Heart left ventricle (tissue), 16 donors: ENCODE measurements around the gene TMF1. TPM values are rescaled to one million over a fixed set of nuclear protein-coding genes. Genes with fewer than 3 reads are reported as not detected.
A peak's percentile ranks its signal among the peaks of the same experiment; 100 is the strongest.

ENCODE experiments used
- ATAC-seq, 4 donors: fragments of 200-7000 bp; cut with Tn5 transposase; one replicate each; pipeline ENCODE4 v1.9.1; 2020 to 2022; ENCODE audit warnings: moderate library complexity in 4 of 4, mild to moderate bottlenecking in 3 of 4, moderate number of reproducible peaks in 1 of 4
- DNase-seq, 5 donors: peaks; one replicate each; pipeline ENCODE4 v3.0.0-alpha.2; 2020
- H3K27ac ChIP-seq, 12 donors: fragments of 200-600 bp; sonication (generic) in 4 of 12; one replicate each; pipeline versions ENCODE4 v1.5.0 to v1.8.0; 2016 to 2022; ENCODE audit warnings: mild to moderate bottlenecking in 2 of 12
- H3K27me3 ChIP-seq, 9 donors: fragments of 200-600 bp; sonication (generic) in 2 of 9; one replicate each; pipeline versions ENCODE4 v1.5.1 to v1.8.0; 2016 to 2022; ENCODE audit warnings: mild to moderate bottlenecking in 3 of 9
- H3K36me3 ChIP-seq, 9 donors: fragments of 200-600 bp; sonication (generic) in 2 of 9; one replicate each; pipeline versions ENCODE4 v1.5.0 to v1.8.0; 2018 to 2022; ENCODE audit warnings: mild to moderate bottlenecking in 2 of 9
- H3K4me1 ChIP-seq, 12 donors: fragments of 200-600 bp; sonication (generic) in 4 of 12; one replicate each; pipeline versions ENCODE4 v1.5.0 to v1.8.0; 2016 to 2022; ENCODE audit warnings: mild to moderate bottlenecking in 3 of 12
- H3K4me3 ChIP-seq, 12 donors: fragments of 200-600 bp; sonication (generic) in 4 of 12; one replicate each; pipeline versions ENCODE4 v1.5.0 to v1.8.0; 2017 to 2022; ENCODE audit warnings: mild to moderate bottlenecking in 9 of 12, moderate library complexity in 4 of 12
- H3K9me3 ChIP-seq, 12 donors: fragments of 200-600 bp; sonication (generic) in 4 of 12; one replicate each; pipeline versions ENCODE4 v1.5.0 to v1.8.0; 2016 to 2022; ENCODE audit warnings: mild to moderate bottlenecking in 1 of 12
- POLR2A ChIP-seq, 2 donors: fragments of 450-650 bp; IDR thresholded peaks; one replicate each; pipeline ENCODE4 v1.6.1; 2017; ENCODE audit warnings: antibody characterized with exemption in 2 of 2, mild to moderate bottlenecking in 2 of 2, moderate library complexity in 2 of 2
- WGBS, 4 donors: extraction: QIAGEN DNeasy Blood & Tissue Kit in 2 of 4; methylation state at CpG; one replicate each; pipeline versions ENCODE4 v1.1.5 to v1.1.7; 2013 to 2018; 5-methylcytosine and 5-hydroxymethylcytosine counted together
- intact Hi-C, 10 donors: fragments of 100-400 bp; cut with DNase I; formaldehyde crosslinking; loops; one replicate each; pipeline versions ENCODE4 v1.11.1 to v1.14.2; 2022
- polyA plus RNA-seq, 2 donors: library from polyadenylated mRNA; stranded (reverse); fragments of 200-250 nt; gene quantifications; one replicate each; pipeline ENCODE4 v1.2.3, GENCODE V29; 2013
- total RNA-seq, 9 donors: library from RNA; depleted of rRNA in 2 of 9; stranded (reverse); fragments of >200 nt in 2 of 9; fragmentation: NEBNext Ultra II Directional in 3 of 9; extraction: Animal tissue kit (Norgen Biotek cat#: 25700) in 3 of 9; gene quantifications; one replicate each; pipeline versions ENCODE4 v1.1.0 to v1.2.4, GENCODE V29; 2016 to 2023
- TF ChIP-seq, protein P1 (sequence below), 12 donors: fragments of 200-600 bp; sonication (generic) in 4 of 12; IDR thresholded peaks; one replicate each; pipeline versions ENCODE4 v1.5.0 to v1.8.0; 2018 to 2022; ENCODE audit warnings: antibody characterized with exemption in 12 of 12, mild to moderate bottlenecking in 5 of 12
- donor health status: ischemic (EF 13 %, LVEDD 7.1; RV severe dilation, severe dysfunction).
- donor health status: healthy with polysubstance abuse.
- donor health status: DM: no; HTN: yes; CAD: no.
- donor health status: DM: no; HTN: no; CAD: no.
- donor health status: ischemic (EF 25% LVEDD 6.9; RV normal size, moderate dysfunction).
- donor health status: ischemic (EF 25% LVEDD 5.7; RV mildly dilated, moderate dysfunction).
- donor health status: healthy.
- donor health status: DM: yes; HTN: yes; CAD: no.
- donor health status: ischemic (EF 35%, LVEDD 5.7; RV mildly dilated, moderate dysfunction).
- donor health status: nonischemic (EF 11% LVEDD 7.7; RV severe dilation, severe dysfunction).
- donor health status: DM: yes; HTN: yes; CAD: no.
- donor health status: PGD.
- donor health status: ischemic (EF 29% LVEDD 5.4; RV normal size, mild dysfunction).
- donor health status: nonischemic (EF 23%, LVEDD 6.1; RV moderate dilation, normal function).

Gene TMF1
- total and polyA plus RNA-seq, 11 donors, result 4.0 to 23.4 (median 19.2) TPM

GRCh38 chr3:69079269-69080159 is 27.4 kb upstream of the TMF1 start:
- DNase-seq (peak in 2 of 5 donors; percentile 38 to 67), ATAC-seq (peak in 2 of 4 donors; percentile 57 to 60)
- peak overlapping the region; percentile 66 to 93 (median 84) for H3K4me3 ChIP-seq
- no peaks in the 10 kb centered on the region for H3K27me3 ChIP-seq
- no peaks in the 10 kb centered on the region for H3K9me3 ChIP-seq
- H3K36me3 ChIP-seq, result peaks cover 0 to 25% (median 19%) of the 10 kb centered on the region in 9 donors
- intact Hi-C loops, result loop anchor here in 2 of 10 donors (2.0 to 5.0 kb wide), 3 partner anchors 27 to 67 kb away; partner anchors contain the start of genes EOGT (in 1 of the 2), LMOD3 (in 1 of the 2) and TMF1 (in 1 of the 2)
- H3K4me1 ChIP-seq, result peaks cover 9 to 69% (median 51%) of the 10 kb centered on the region in 12 donors
- no peak for TF ChIP-seq POLR2A (IDR thresholded peaks at IDR 0.05)
- TF ChIP-seq, protein P1, sequence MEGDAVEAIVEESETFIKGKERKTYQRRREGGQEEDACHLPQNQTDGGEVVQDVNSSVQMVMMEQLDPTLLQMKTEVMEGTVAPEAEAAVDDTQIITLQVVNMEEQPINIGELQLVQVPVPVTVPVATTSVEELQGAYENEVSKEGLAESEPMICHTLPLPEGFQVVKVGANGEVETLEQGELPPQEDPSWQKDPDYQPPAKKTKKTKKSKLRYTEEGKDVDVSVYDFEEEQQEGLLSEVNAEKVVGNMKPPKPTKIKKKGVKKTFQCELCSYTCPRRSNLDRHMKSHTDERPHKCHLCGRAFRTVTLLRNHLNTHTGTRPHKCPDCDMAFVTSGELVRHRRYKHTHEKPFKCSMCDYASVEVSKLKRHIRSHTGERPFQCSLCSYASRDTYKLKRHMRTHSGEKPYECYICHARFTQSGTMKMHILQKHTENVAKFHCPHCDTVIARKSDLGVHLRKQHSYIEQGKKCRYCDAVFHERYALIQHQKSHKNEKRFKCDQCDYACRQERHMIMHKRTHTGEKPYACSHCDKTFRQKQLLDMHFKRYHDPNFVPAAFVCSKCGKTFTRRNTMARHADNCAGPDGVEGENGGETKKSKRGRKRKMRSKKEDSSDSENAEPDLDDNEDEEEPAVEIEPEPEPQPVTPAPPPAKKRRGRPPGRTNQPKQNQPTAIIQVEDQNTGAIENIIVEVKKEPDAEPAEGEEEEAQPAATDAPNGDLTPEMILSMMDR (IDR thresholded peaks at IDR 0.05), result no peak
- WGBS, 4 donors, result 2 to 5% (median 4%) methylated on average over 15 to 29 of the region's 29 CpGs
- H3K27ac ChIP-seq, result peak overlapping the region in 11 of 12 donors; percentile 81 to 99 (median 86)

GRCh38 chr3:69072928-69073327 is 20.8 kb upstream of the TMF1 start:
- Histone ChIP-seq H3K27me3 (no peaks in the 10 kb centered on the region), H3K4me3 (no peak overlapping the region), H3K36me3 (peaks cover 0 to 85% (median 68%) of the 10 kb centered on the region in 9 donors), H3K27ac (no peak overlapping the region), H3K4me1 (peaks cover 0 to 15% (median 6%) of the 10 kb centered on the region in 12 donors), H3K9me3 (no peaks in the 10 kb centered on the region)
- intact Hi-C loops, result no loop called here
- 88 to 94% (median 91%) methylated on average over 3 of the region's 3 CpGs for WGBS, 4 donors
- TF ChIP-seq, protein P1 (IDR thresholded peaks at IDR 0.05), result no peak
- TF ChIP-seq POLR2A (IDR thresholded peaks at IDR 0.05), result no peak
- DNase-seq (no peak), ATAC-seq (no peak)

DNA sequence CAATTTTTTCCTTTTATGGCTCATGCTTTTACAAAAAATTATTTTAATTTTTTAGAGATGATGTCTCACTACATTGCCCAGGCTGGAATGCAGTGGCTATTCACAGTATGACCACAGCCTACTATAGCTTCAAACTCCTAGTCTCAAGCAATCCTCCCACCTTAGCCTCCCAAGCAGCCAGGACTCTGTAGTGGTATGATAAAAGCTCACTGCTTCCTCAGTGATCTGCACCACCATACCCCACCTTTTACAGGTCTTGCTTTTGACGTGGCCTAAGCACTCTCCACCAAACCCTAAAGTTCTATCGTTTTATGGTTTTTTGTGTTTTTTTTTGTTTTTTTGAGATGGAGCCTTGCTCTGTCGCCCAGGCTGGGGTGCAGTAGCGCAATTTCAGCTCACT is 14.0 kb upstream of the TMF1 start:
- no peak for ATAC-seq
- WGBS, 4 donors, result 65 to 96% (median 74%) methylated on average over 4 of the region's 4 CpGs
- no peaks in the 10 kb centered on the region for H3K27me3 ChIP-seq
- no peak overlapping the region for H3K4me3 ChIP-seq
- peaks cover 0 to 100% (median 53%) of the 10 kb centered on the region in 9 donors for H3K36me3 ChIP-seq
- no peak for TF ChIP-seq POLR2A (IDR thresholded peaks at IDR 0.05)
- TF ChIP-seq, protein P1 (IDR thresholded peaks at IDR 0.05), result no peak
- no peak for DNase-seq
- no peak overlapping the region for H3K27ac ChIP-seq
- intact Hi-C loops, result no loop called here
- H3K4me1 ChIP-seq, result peaks cover 0 to 7% (median 0%) of the 10 kb centered on the region in 12 donors
- no peaks in the 10 kb centered on the region for H3K9me3 ChIP-seq

GRCh38 chr3:69065318-69065964 is 13.3 kb upstream of the TMF1 start:
- H3K27ac ChIP-seq, result no peak overlapping the region
- no peak for TF ChIP-seq POLR2A (IDR thresholded peaks at IDR 0.05)
- TF ChIP-seq, protein P1 (IDR thresholded peaks at IDR 0.05), result no peak

More at GRCh38 chr3:69065318-69065964, 13.3 kb upstream of the TMF1 start:
- ATAC-seq (no peak), DNase-seq (no peak)
- H3K9me3 ChIP-seq, result no peaks in the 10 kb centered on the region
- H3K4me3 ChIP-seq, result no peak overlapping the region
- WGBS, 4 donors, result 86 to 96% (median 92%) methylated on average over 6 of the region's 6 CpGs
- H3K27me3 ChIP-seq, result no peaks in the 10 kb centered on the region
- H3K4me1 ChIP-seq, result peaks cover 0 to 7% (median 0%) of the 10 kb centered on the region in 12 donors
- intact Hi-C loops, result no loop called here
- peaks cover 0 to 100% (median 53%) of the 10 kb centered on the region in 9 donors for H3K36me3 ChIP-seq
